OCI-LY1 (cell line): ENCODE results near the gene MDFIC.

Experiments used
- H2AFZ ChIP-seq: fragments of 200-600 bp; sonication (generic), shearing (Covaris generic); 2 replicates; pipeline ENCODE4 v1.6.0; 2014; ENCODE audit warnings: antibody characterized with exemption, mild to moderate bottlenecking, low read length
- H3F3A ChIP-seq: fragments of 200-600 bp; sonication (generic), shearing (Covaris generic); 2 replicates; pipeline ENCODE4 v1.6.0; 2014; ENCODE audit warnings: mild to moderate bottlenecking, antibody characterized with exemption, low read length, moderate library complexity; ENCODE audit not compliant: insufficient read depth
- H3K27ac ChIP-seq: fragments of 200-600 bp; sonication (generic); 2 replicates; pipeline ENCODE4 v1.5.1; 2014; ENCODE audit warnings: low read length, mixed run types, mild to moderate bottlenecking, low read depth; ENCODE audit not compliant: poor library complexity, severe bottlenecking
- H3K27me3 ChIP-seq: fragments of 200-600 bp; sonication (generic); 2 replicates; pipeline ENCODE4 v1.6.0; 2014; ENCODE audit warnings: antibody characterized with exemption, mild to moderate bottlenecking, low read length, moderate library complexity; ENCODE audit not compliant: insufficient read depth
- H3K36me3 ChIP-seq: fragments of 200-600 bp; sonication (generic); 2 replicates; pipeline ENCODE4 v1.6.1; 2014; ENCODE audit warnings: mild to moderate bottlenecking, antibody characterized with exemption, low read length, moderate library complexity, mixed read lengths; ENCODE audit not compliant: insufficient read depth
- H3K4me1 ChIP-seq: fragments of 200-600 bp; sonication (generic); 2 replicates; pipeline ENCODE4 v1.5.1; 2014; ENCODE audit warnings: mild to moderate bottlenecking, low read length, moderate library complexity; ENCODE audit not compliant: insufficient read depth, severe bottlenecking
- H3K4me2 ChIP-seq: fragments of 200-600 bp; sonication (generic), shearing (Covaris generic); 2 replicates; pipeline ENCODE4 v1.6.1; 2014; ENCODE audit warnings: low read length
- H3K4me3 ChIP-seq: fragments of 200-600 bp; sonication (generic); 2 replicates; pipeline ENCODE4 v1.5.1; 2014; ENCODE audit warnings: low read length, low read depth, mild to moderate bottlenecking, mixed read lengths; ENCODE audit not compliant: poor library complexity, severe bottlenecking
- H3K79me2 ChIP-seq: fragments of 200-600 bp; shearing (Covaris generic); 2 replicates; pipeline ENCODE4 v1.6.1; 2016; ENCODE audit warnings: mixed run types, low read length, mixed read lengths; ENCODE audit not compliant: insufficient read depth
- H3K9ac ChIP-seq: fragments of 200-600 bp; sonication (generic), shearing (Covaris generic); 2 replicates; pipeline ENCODE4 v1.6.1; 2014; ENCODE audit warnings: mild to moderate bottlenecking, low read length, mixed read lengths
- H3K9me2 ChIP-seq: fragments of 200-600 bp; sonication (generic), shearing (Covaris generic); 2 replicates; pipeline ENCODE4 v1.6.1; 2014; ENCODE audit warnings: low read depth, mild to moderate bottlenecking, low read length, mixed read lengths
- H3K9me3 ChIP-seq: fragments of 200-600 bp; shearing (Covaris generic); 2 replicates; pipeline ENCODE4 v1.6.1; 2014; ENCODE audit warnings: low read length, mixed read lengths
- H4K20me1 ChIP-seq: fragments of 200-600 bp; sonication (generic), shearing (Covaris generic); 2 replicates; pipeline ENCODE4 v1.6.0; 2016; ENCODE audit warnings: mild to moderate bottlenecking, low read length; ENCODE audit not compliant: insufficient read depth
- CTCF ChIP-seq: fragments of 200-600 bp; sonication (generic), shearing (Covaris generic); IDR thresholded peaks from 2 replicates; pipeline ENCODE4 v1.5.1; 2017; ENCODE audit warnings: mild to moderate bottlenecking, antibody characterized with exemption, low read length, moderate library complexity, mixed read lengths
- EZH2 ChIP-seq: fragments of 200-600 bp; sonication (generic), shearing (Covaris generic); IDR thresholded peaks from 2 replicates; pipeline ENCODE4 v1.8.0; 2017; ENCODE audit warnings: borderline replicate concordance, mixed run types, mild to moderate bottlenecking, antibody characterized with exemption, low read length, moderate library complexity, mixed read lengths

The MDFIC gene

GRCh38 chr7:114924038-114924712, 2.3 kb downstream of the MDFIC start:
- Histone ChIP-seq H3F3A (no peaks in the 10 kb centered on the region), H3K4me2 (no peak overlapping the region), H4K20me1 (no peaks in the 10 kb centered on the region), H3K9ac (no peak overlapping the region), H3K4me3 (no peak overlapping the region), H3K36me3 (no peaks in the 10 kb centered on the region), H3K27me3 (peaks cover 3% of the 10 kb centered on the region; the same call in 1 of the 2 replicates), H2AFZ (no peak overlapping the region), H3K4me1 (peaks cover 12% of the 10 kb centered on the region), H3K79me2 (no peaks in the 10 kb centered on the region), H3K9me3 (no peaks in the 10 kb centered on the region), H3K9me2 (0 out of 2 replicates have a peak, but pooled peaks cover 2% of the 10 kb centered on the region), H3K27ac (no peak overlapping the region)
- TF ChIP-seq EZH2 = no peak
- TF ChIP-seq CTCF = no peak

- H3F3A ChIP-seq = no peaks in the 10 kb centered on the region
- no peak overlapping the region for H3K27ac ChIP-seq
- H3K9ac ChIP-seq = no peak overlapping the region
- peaks cover 12% of the 10 kb centered on the region for H3K4me1 ChIP-seq
- TF ChIP-seq CTCF (no peak), EZH2 (no peak)
- no peak overlapping the region for H3K4me2 ChIP-seq
- H3K27me3 ChIP-seq = peaks cover 3% of the 10 kb centered on the region; the same call in 1 of the 2 replicates
- no peak overlapping the region for H2AFZ ChIP-seq
- H3K36me3 ChIP-seq = no peaks in the 10 kb centered on the region
- H3K9me2 ChIP-seq = 0 out of 2 replicates have a peak, but pooled peaks cover 2% of the 10 kb centered on the region
- no peak overlapping the region for H3K4me3 ChIP-seq
- no peaks in the 10 kb centered on the region for H3K9me3 ChIP-seq
- H3K79me2 ChIP-seq = no peaks in the 10 kb centered on the region
- H4K20me1 ChIP-seq = no peaks in the 10 kb centered on the region
Measured at GRCh38 chr7:114925434-114925833, 3.5 kb downstream of the MDFIC start.

- Histone ChIP-seq H3K36me3 (no peaks in the 10 kb centered on the region), H3K79me2 (no peaks in the 10 kb centered on the region), H3K4me3 (no peak overlapping the region), H3F3A (no peaks in the 10 kb centered on the region), H4K20me1 (no peaks in the 10 kb centered on the region), H3K4me2 (no peak overlapping the region), H3K9me2 (0 out of 2 replicates have a peak, but pooled peaks cover 2% of the 10 kb centered on the region), H3K9me3 (no peaks in the 10 kb centered on the region), H3K9ac (no peak overlapping the region), H3K27ac (no peak overlapping the region), H3K4me1 (peaks cover 2% of the 10 kb centered on the region), H3K27me3 (peaks cover 3% of the 10 kb centered on the region; the same call in 1 of the 2 replicates), H2AFZ (no peak overlapping the region)
- no peak for TF ChIP-seq EZH2
- TF ChIP-seq CTCF = no peak
Measured at GRCh38 chr7:114928060-114928459, 6.2 kb downstream of the MDFIC start.
